Aortic smooth muscle cell (primary cell): ENCODE data around the gene SIPA1L3. TPM values are rescaled to one million over a fixed set of nuclear protein-coding genes. Genes with fewer than 3 reads are reported as not detected.

ENCODE experiments used
- total RNA-seq: library from RNA; depleted of rRNA; stranded (reverse); fragments of >200 nt; gene quantifications from 2 replicates; pipeline ENCODE4 v1.2.3, GENCODE V29; 2014

The SIPA1L3 gene, protein sequence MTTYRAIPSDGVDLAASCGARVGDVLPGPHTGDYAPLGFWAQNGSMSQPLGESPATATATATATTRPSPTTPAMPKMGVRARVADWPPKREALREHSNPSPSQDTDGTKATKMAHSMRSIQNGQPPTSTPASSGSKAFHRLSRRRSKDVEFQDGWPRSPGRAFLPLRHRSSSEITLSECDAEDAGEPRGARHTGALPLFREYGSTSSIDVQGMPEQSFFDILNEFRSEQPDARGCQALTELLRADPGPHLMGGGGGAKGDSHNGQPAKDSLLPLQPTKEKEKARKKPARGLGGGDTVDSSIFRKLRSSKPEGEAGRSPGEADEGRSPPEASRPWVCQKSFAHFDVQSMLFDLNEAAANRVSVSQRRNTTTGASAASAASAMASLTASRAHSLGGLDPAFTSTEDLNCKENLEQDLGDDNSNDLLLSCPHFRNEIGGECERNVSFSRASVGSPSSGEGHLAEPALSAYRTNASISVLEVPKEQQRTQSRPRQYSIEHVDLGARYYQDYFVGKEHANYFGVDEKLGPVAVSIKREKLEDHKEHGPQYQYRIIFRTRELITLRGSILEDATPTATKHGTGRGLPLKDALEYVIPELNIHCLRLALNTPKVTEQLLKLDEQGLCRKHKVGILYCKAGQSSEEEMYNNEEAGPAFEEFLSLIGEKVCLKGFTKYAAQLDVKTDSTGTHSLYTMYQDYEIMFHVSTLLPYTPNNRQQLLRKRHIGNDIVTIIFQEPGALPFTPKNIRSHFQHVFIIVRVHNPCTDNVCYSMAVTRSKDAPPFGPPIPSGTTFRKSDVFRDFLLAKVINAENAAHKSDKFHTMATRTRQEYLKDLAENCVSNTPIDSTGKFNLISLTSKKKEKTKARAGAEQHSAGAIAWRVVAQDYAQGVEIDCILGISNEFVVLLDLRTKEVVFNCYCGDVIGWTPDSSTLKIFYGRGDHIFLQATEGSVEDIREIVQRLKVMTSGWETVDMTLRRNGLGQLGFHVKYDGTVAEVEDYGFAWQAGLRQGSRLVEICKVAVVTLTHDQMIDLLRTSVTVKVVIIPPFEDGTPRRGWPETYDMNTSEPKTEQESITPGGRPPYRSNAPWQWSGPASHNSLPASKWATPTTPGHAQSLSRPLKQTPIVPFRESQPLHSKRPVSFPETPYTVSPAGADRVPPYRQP (N-terminal part only)
- 6.6 and 12.5 TPM in 2 replicates for total RNA-seq

DNA sequence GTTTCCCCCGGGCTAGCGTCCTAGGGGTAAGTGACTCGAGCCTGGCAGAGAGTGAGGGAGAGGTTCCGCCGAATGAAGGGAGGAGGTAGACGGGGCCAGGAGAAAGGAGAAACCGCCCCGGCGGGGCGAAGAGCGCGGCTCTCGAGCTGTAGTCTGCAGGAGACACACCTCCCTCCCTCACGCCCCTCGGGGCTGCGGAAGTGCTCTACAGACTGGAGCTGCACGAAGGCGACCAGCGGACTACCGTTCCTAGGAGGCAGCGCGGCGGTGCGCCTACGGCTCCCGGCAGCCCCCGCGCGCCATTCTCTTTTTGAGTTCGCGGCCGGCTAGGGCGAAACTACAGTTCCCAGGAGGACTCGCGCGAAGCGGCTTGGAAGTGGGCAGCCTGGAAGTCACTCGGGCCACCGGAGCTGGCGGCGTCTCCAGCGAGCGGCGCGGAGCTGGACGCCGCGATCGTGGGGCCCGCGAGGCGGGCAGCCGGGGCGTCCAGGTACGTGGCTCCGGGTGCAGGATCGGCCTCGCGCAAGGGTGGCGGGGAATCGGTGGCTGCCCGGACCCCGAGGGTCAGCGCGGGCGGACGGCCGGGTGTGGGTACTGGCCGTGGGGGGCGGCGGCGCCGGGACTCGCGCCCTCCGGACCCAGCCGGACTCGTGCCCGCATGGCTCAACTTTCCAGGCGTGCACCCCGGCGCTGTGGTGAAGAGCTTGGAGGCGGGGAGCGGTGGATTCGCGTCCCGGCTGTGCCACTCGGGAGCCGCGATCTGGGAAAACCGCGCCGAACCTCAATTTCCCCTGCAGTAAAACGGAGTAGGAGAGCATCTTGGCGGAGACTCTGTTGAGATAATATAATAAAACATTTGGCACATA is at the start of gene SIPA1L3:
SIPA1L3 (plus strand) TSS at position 340 of the 866 bp plus-strand sequence. CDS start 174,358 bp downstream, outside the sequence.

DNA sequence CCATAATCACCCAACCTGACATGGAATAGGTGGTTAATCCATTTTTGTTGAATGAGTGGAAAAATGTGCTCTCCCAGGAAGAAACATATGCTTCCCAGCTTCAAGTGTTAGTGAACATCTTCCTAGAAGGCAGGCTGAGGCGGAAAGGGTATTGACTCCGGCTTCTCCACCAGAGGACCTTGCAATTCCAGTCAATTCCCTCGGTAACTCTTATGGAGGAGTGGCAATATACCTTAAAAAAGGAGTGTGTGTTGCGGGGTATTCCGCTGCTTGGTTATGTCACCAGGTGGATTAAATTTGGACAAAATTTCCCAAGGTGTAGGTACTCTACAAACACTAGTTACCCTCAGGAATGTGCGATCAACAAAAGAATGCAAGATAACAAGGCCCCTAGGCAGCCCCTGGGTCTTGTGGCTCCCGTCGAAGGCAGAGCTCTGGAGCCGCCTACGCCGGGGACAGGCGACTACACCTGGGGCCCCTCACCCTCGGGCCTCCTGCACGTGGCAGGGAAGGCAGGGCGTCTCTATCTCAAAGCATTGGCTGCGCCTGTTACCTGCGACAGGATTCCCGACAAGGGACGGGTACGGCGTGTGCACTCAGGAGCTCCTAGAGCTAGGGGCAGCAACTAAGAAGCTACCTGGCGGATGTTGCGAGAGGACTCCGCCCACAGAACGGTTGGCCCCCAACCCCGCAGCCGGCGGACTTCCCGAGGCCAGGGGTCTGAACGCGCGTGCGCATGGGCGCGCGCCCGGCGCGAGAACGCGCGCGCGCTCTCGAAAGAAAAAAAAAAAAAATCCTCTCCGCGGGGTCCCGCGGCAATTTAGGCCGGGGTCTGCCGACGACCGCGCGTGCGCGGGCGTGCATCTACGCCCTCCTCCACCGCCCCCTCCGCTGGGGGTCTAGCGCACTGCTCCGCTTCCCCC is 801 bp upstream of the SIPA1L3 start, which contains the start of gene WDR87:
WDR87 (minus strand) TSS at position 649 of the 923 bp plus-strand sequence. CDS start 8,355 bp downstream, outside the sequence.

GRCh38 chr19:38224014-38224862 is 317.2 kb downstream of the SIPA1L3 start, which contains the start of gene DPF1:
TSS of gene DPF1 (minus strand) at chr19:38224222. CDS start at chr19:38224142, 80 bp downstream.

Other genes with a start within 250 kb of the SIPA1L3 start
- 3.0 and 3.5 TPM in 2 replicates for gene ZNF607, start 187.4 kb upstream of the SIPA1L3 start, total RNA-seq
- gene ZNF573, start 127.6 kb upstream of the SIPA1L3 start, total RNA-seq = 5.4 and 6.1 TPM in 2 replicates
- not detected in 2 replicates for gene WDR87, start 614 bp upstream of the SIPA1L3 start, total RNA-seq